Inflammatory macrophage treated with lipopolysaccharide for 1 hour (primary cell): ENCODE results near the gene ABR.
"Not testable (repeated sequence)": the region's sequence is repeated elsewhere in the genome, so short reads cannot be mapped to it uniquely, and the experiment has no call there.

Experiments
- DNase-seq, 2 donors: peaks; one replicate each; pipeline ENCODE4 v3.0.0-alpha.2; 2020 to 2022

Gene ABR

GRCh38 chr17:1045456-1045855 is 134.3 kb downstream of the ABR start:
- no peak for DNase-seq

- DNase-seq: not testable (repeated sequence)
Observed at GRCh38 chr17:1044387-1045009, 135.3 kb downstream of the ABR start.

GRCh38 chr17:1043601-1044251 is 136.1 kb downstream of the ABR start:
- DNase-seq: no peak

- DNase-seq: no peak
Observed at GRCh38 chr17:1042486-1042885, 137.3 kb downstream of the ABR start.

- no peak for DNase-seq
Observed at GRCh38 chr17:1041746-1042145, 138.0 kb downstream of the ABR start.

GRCh38 chr17:1040216-1040600 is 139.6 kb downstream of the ABR start:
- DNase-seq: peak; percentile 10 to 50

GRCh38 chr17:1039511-1040215 is 140.1 kb downstream of the ABR start:
- DNase-seq: peak; percentile 93 to 96

- DNase-seq: no peak
Observed at GRCh38 chr17:1039123-1039507, 140.7 kb downstream of the ABR start.

- DNase-seq: no peak
Observed at GRCh38 chr17:1038459-1039122, 141.2 kb downstream of the ABR start.

GRCh38 chr17:1037238-1037879 is 142.4 kb downstream of the ABR start:
- DNase-seq: no peak

GRCh38 chr17:1036845-1037237 is 142.9 kb downstream of the ABR start:
- no peak for DNase-seq

- no peak for DNase-seq
Observed at GRCh38 chr17:1036171-1036844, 143.5 kb downstream of the ABR start.

GRCh38 chr17:1035546-1036170 is 144.1 kb downstream of the ABR start:
- DNase-seq: no peak

- no peak for DNase-seq
Observed at GRCh38 chr17:1034652-1035210, 145.1 kb downstream of the ABR start.

- peak in 1 of 2 donors; percentile 25 for DNase-seq
Observed at GRCh38 chr17:1033503-1033902, 146.3 kb downstream of the ABR start.

GRCh38 chr17:1032391-1032790 is 147.4 kb downstream of the ABR start:
- no peak for DNase-seq

- no peak for DNase-seq
Observed at GRCh38 chr17:1031711-1032110, 148.1 kb downstream of the ABR start.

- no peak for DNase-seq
Observed at GRCh38 chr17:1030684-1031532, 148.9 kb downstream of the ABR start.

- no peak for DNase-seq
Observed at GRCh38 chr17:1029922-1030644, 149.7 kb downstream of the ABR start.
